NCI-H128 (cell line): ENCODE measurements around the gene DEFB121.
"Not testable (repeated sequence)": the region's sequence is repeated elsewhere in the genome, so short reads cannot be mapped to it uniquely, and the experiment has no call there.

Experiments
- DNase-seq: peaks from one replicate; lab custom pipeline; 2025; ENCODE audit not compliant: unreplicated experiment; lab: John Stamatoyannopoulos, UW

DEFB121 gene

GRCh38 chr20:31406115-31406514, at the start of gene DEFB121:
Gene DEFB121, minus strand, starts transcription at chr20:31406215. Its CDS starts 63 bp downstream, at chr20:31406152.
- no peak for DNase-seq

GRCh38 chr20:31454361-31454760, 48.3 kb upstream of the DEFB121 start:
- DNase-seq = no peak

- no peak for DNase-seq
These were observed 46.6 kb upstream of the DEFB121 start for GRCh38 chr20:31452575-31452974.

- DNase-seq = no peak
These were observed 43.7 kb upstream of the DEFB121 start for GRCh38 chr20:31449511-31450414.

GRCh38 chr20:31446084-31446819, 40.2 kb upstream of the DEFB121 start:
- DNase-seq = no peak

GRCh38 chr20:31440012-31440659, 34.1 kb upstream of the DEFB121 start, which contains the start of gene DEFB123:
Gene DEFB123, plus strand, starts transcription at chr20:31440632. Its CDS starts 67 bp downstream, at chr20:31440699.
- no peak for DNase-seq

- no peak for DNase-seq
These were observed 24.6 kb upstream of the DEFB121 start for GRCh38 chr20:31430568-31431115.

- DNase-seq = not testable (repeated sequence)
These were observed 21.6 kb upstream of the DEFB121 start for GRCh38 chr20:31427576-31427975.

- not testable (repeated sequence) for DNase-seq
These were observed 21.0 kb upstream of the DEFB121 start for GRCh38 chr20:31426891-31427551.

- DNase-seq = no peak
These were observed 19.8 kb upstream of the DEFB121 start for GRCh38 chr20:31425797-31426196.

GRCh38 chr20:31418307-31418706, 12.3 kb upstream of the DEFB121 start:
- no peak for DNase-seq

GRCh38 chr20:31415653-31416052, 9.6 kb upstream of the DEFB121 start:
- no peak for DNase-seq

GRCh38 chr20:31414381-31414780, 8.4 kb upstream of the DEFB121 start:
- DNase-seq = no peak

GRCh38 chr20:31410011-31410410, 4.0 kb upstream of the DEFB121 start:
- no peak for DNase-seq

- no peak for DNase-seq
These were observed 2.1 kb downstream of the DEFB121 start for GRCh38 chr20:31403886-31404285.

- no peak for DNase-seq
These were observed 11.1 kb downstream of the DEFB121 start for GRCh38 chr20:31394900-31395299.

GRCh38 chr20:31392836-31393235, 13.2 kb downstream of the DEFB121 start:
- no peak for DNase-seq

GRCh38 chr20:31390490-31390889, 15.5 kb downstream of the DEFB121 start, which contains the start of gene DEFB119:
Gene DEFB119, minus strand, starts transcription at chr20:31390590. Its CDS starts 107 bp downstream, at chr20:31390483.
- no peak for DNase-seq

- DNase-seq = no peak
These were observed 31.7 kb downstream of the DEFB121 start for GRCh38 chr20:31374346-31374745.

GRCh38 chr20:31368301-31368700, 37.7 kb downstream of the DEFB121 start, which contains the start of gene DEFB118:
Gene DEFB118, plus strand, starts transcription at chr20:31368601. Its CDS starts 50 bp downstream, at chr20:31368651.
- DNase-seq = no peak
